Measurements from ENCODE around the gene KRTAP10-11. TPM values are rescaled to one million over a fixed set of nuclear protein-coding genes. Genes with fewer than 3 reads are reported as not detected.

The KRTAP10-11 gene
- total and polyA plus RNA-seq, 2 of the 8 experiments (the other 6 are each of a cell fraction or from before 2014, with no cell fraction given), result not detected

DNA sequence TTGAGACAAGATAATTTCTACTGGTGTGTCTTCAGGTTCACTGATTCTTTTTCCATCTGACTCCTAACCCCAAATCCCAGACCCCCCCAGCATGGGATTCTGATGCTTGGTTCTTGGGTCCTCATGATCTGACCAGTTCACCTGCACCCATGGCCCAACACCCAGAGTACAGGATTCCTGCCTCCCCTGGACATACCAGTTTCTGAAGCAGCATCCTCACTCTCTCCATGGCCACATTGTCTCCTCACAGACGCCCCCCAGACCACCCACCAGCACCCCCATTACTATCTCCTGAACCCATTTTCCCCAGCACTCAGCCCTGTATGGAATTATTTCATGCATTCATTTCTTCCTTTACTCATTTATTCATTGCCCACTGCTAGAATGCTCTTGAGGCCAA is 10.7 kb downstream of the KRTAP10-11 start:
- Histone ChIP-seq H3K4ac (replicated peaks; ENCODE audit: insufficient read length, low read depth, low read length) (no peak overlapping the region), H4K5ac (ENCODE audit: insufficient read length, low read depth, low read length) (no peak overlapping the region), H3K18ac (ENCODE audit: extremely low read depth, low read length) (no peak overlapping the region), H2BK5ac (ENCODE audit: low read depth, low read length) (no peak overlapping the region), H3K27me3 (replicated peaks in 1 of 4; ENCODE audit: control insufficient read depth in 3 of 4, extremely low read depth in 1 of 4, insufficient read depth in 3 of 4, low read length in 3 of 4) (peaks cover 0 to 2% (median 0%) of the 10 kb centered on the region in 4 experiments; a peak in 1 of 7 replicates), H2AFZ (ENCODE audit: low read length) (no peak overlapping the region), H3K79me1 (ENCODE audit: low read depth, low read length) (no peaks in the 10 kb centered on the region), H3K9ac (replicated peaks in 1 of 4; ENCODE audit: extremely low read depth in 1 of 4, low read depth in 3 of 4, low read length in 3 of 4) (no peak overlapping the region), H3K27ac (ENCODE audit: low read depth, low read length) (no peak overlapping the region), H3K4me1 (replicated peaks in 1 of 4; ENCODE audit: control insufficient read depth in 3 of 4, insufficient read depth in 4 of 4, low read length in 3 of 4) (peaks cover 0 to 9% (median 3%) of the 10 kb centered on the region in 4 experiments; a peak in 5 of 7 replicates), H2BK15ac (ENCODE audit: low read length) (no peak overlapping the region), H4K91ac (replicated peaks; ENCODE audit: insufficient read length, low read length) (no peak overlapping the region), H2AK5ac (ENCODE audit: low read depth, low read length) (no peak overlapping the region), H4K20me1 (replicated peaks in 1 of 2; ENCODE audit: control insufficient read depth in 1 of 2, insufficient read depth in 2 of 2, low read length in 2 of 2) (no peaks in the 10 kb centered on the region), H3K14ac (ENCODE audit: insufficient read length) (no peak overlapping the region), H2BK120ac (replicated peaks; ENCODE audit: low read depth, low read length) (no peak overlapping the region), H3K36me3 (ENCODE audit: control insufficient read depth in 2 of 4, insufficient read depth in 4 of 4, low read length in 3 of 4) (no peaks in the 10 kb centered on the region), H3K9me3 (ENCODE audit: insufficient read depth in 2 of 2, low read depth in 1 of 2, low read length in 1 of 2) (peaks cover 0 to 4% of the 10 kb centered on the region in 2 experiments; a peak in 2 of 4 replicates), H4K8ac (ENCODE audit: extremely low read depth, insufficient read depth, low read length) (no peak overlapping the region), H3K4me2 (ENCODE audit: insufficient read depth in 1 of 2, low read depth in 2 of 2, low read length in 2 of 2) (no peak overlapping the region), H3K23me2 (ENCODE audit: low read depth, low read length) (no peaks in the 10 kb centered on the region), H3K4me3 (ENCODE audit: extremely low read depth in 1 of 4, insufficient read depth in 2 of 4, low read depth in 3 of 4, low read length in 4 of 4) (no peak overlapping the region), H3K23ac (ENCODE audit: insufficient read length) (no peak overlapping the region), H3K56ac (replicated peaks; ENCODE audit: insufficient read length, low read depth, low read length) (no peak overlapping the region), H3K79me2 (ENCODE audit: control insufficient read depth in 1 of 2, insufficient read depth in 2 of 2, low read length in 2 of 2) (no peaks in the 10 kb centered on the region), H2BK12ac (ENCODE audit: low read depth, low read length) (no peak overlapping the region), H2BK20ac (ENCODE audit: low read length) (no peak overlapping the region)
- CTCF ChIA-PET (ENCODE audit: partially characterized antibody), result no interaction called here
- TF ChIP-seq RBBP5 (IDR thresholded peaks at IDR 0.05; ENCODE audit: borderline replicate concordance, low read depth, low read length), result no peak
- no peak for TF ChIP-seq CHD1 (IDR thresholded peaks at IDR 0.05; ENCODE audit: low read depth, low read length)
- TF ChIP-seq SUZ12 (IDR thresholded peaks at IDR 0.05; ENCODE audit: low read length), result no peak
- TF ChIP-seq HDAC2 (IDR thresholded peaks at IDR 0.05; ENCODE audit: borderline replicate concordance in 1 of 2, low read depth in 2 of 2, low read length in 2 of 2), result no peak
- TF ChIP-seq ZNF274 (IDR thresholded peaks at IDR 0.05; ENCODE audit: borderline replicate concordance, extremely low read depth, low read length), result no peak
- no peak for TF ChIP-seq BCL11A (IDR thresholded peaks at IDR 0.05; ENCODE audit: low read depth in 2 of 2, low read length in 2 of 2)
- WGBS, 2 experiments (ENCODE audit: extremely low coverage in 1 of 2, insufficient coverage in 1 of 2, insufficient read length in 1 of 2, insufficient replicate concordance in 2 of 2, low coverage in 1 of 2, low lambda C conversion rate in 2 of 2, missing lambda C conversion rate in 1 of 2), result 78% methylated on average over 1 of the region's 1 CpG; no CpG with 5 or more reads in 1 of the 2 experiments
- FAIRE-seq (no peak), DNase-seq (ENCODE audit: low read depth in 1 of 2, low spot score in 2 of 2) (no peak)
- POLR2A ChIA-PET (ENCODE audit: partially characterized antibody), result no interaction called here
